GM18507 (cell line): ENCODE data around the gene ULK1.
A peak's percentile ranks its signal among the peaks of the same experiment; 100 is the strongest.

Experiments used
- DNase-seq: peaks from one replicate; pipeline ENCODE4 v3.0.0; 2011; ENCODE audit warnings: low read depth; ENCODE audit not compliant: insufficient read length; ENCODE audit errors: extremely low spot score
- FAIRE-seq: peaks from 2 replicates; lab custom pipeline; 2011; peaks lifted over from hg19 to GRCh38; lab: Jason Lieb, UNC

Gene ULK1

GRCh38 chr12:131917139-131917710 is 22.8 kb downstream of the ULK1 start:
- FAIRE-seq (no peak), DNase-seq (no peak)

GRCh38 chr12:131917711-131918306 is 23.4 kb downstream of the ULK1 start:
- no peak for DNase-seq
- FAIRE-seq, result no peak

GRCh38 chr12:131918311-131919050 is 24.1 kb downstream of the ULK1 start:
- FAIRE-seq (no peak), DNase-seq (no peak)

GRCh38 chr12:131919051-131919347 is 24.6 kb downstream of the ULK1 start:
- DNase-seq, result no peak
- FAIRE-seq, result no peak

GRCh38 chr12:131919366-131920156 is 25.1 kb downstream of the ULK1 start:
- DNase-seq (no peak), FAIRE-seq (no peak)

DNA sequence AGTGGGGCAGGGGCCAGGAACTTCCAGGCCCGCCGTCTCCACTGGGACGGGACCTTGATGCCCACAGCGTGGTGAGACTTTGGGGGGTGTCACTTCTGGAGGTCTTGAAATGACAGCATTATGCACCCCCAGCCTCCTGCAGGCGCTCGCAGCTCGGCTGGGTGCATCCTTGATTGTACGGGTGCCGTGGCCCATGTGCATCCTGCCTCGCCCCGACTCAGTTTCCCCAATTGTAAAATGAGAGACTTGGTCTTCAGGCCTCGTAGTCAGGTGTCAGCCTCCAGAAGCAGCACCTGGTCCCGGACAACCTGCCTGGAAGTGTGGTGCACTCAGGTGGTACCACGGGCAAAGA is 25.7 kb downstream of the ULK1 start:
- no peak for DNase-seq
- no peak for FAIRE-seq

GRCh38 chr12:131920902-131921840 is 26.7 kb downstream of the ULK1 start:
- no peak for FAIRE-seq
- DNase-seq, result no peak

GRCh38 chr12:131921866-131922769 is 27.7 kb downstream of the ULK1 start:
- FAIRE-seq (no peak), DNase-seq (no peak)

- FAIRE-seq (no peak), DNase-seq (no peak)
Observed at GRCh38 chr12:131922772-131923171, 28.4 kb downstream of the ULK1 start.

GRCh38 chr12:131923260-131923659 is 28.8 kb downstream of the ULK1 start:
- DNase-seq (peak; percentile 28), FAIRE-seq (peak; percentile 87)

GRCh38 chr12:131927110-131928079 is 33.0 kb downstream of the ULK1 start:
- FAIRE-seq (no peak), DNase-seq (no peak)

DNA sequence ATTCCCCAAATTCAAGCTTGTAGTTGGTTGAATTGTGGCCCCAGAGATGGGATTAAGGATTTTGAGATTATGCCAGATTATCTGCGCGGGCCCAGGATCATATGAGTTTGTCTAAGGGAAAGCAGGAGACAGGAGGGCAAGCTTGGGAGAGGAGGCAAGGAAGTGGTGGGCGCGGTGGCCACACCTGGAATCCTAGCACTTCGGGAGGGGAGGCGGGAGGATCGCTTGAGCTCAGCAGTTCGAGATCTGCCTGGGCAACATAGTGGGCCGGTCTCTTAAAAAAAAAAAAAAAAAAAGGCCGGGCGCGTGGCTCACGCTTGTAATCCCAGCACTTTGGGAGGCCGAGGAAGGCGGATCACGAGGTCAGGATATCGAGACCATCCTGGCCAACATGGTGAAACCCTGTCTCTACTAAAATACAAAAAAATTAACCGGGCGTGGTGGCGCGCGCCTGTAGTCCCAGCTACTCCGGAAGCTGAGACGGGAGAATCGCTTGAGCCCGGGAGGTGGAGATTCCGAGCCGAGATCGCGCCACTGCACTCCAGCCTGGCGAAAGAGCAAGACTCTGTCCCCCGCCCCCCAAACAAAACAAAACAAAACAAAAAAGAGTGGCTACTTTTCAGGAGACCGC is 33.8 kb downstream of the ULK1 start:
- no peak for DNase-seq
- FAIRE-seq, result no peak

DNA sequence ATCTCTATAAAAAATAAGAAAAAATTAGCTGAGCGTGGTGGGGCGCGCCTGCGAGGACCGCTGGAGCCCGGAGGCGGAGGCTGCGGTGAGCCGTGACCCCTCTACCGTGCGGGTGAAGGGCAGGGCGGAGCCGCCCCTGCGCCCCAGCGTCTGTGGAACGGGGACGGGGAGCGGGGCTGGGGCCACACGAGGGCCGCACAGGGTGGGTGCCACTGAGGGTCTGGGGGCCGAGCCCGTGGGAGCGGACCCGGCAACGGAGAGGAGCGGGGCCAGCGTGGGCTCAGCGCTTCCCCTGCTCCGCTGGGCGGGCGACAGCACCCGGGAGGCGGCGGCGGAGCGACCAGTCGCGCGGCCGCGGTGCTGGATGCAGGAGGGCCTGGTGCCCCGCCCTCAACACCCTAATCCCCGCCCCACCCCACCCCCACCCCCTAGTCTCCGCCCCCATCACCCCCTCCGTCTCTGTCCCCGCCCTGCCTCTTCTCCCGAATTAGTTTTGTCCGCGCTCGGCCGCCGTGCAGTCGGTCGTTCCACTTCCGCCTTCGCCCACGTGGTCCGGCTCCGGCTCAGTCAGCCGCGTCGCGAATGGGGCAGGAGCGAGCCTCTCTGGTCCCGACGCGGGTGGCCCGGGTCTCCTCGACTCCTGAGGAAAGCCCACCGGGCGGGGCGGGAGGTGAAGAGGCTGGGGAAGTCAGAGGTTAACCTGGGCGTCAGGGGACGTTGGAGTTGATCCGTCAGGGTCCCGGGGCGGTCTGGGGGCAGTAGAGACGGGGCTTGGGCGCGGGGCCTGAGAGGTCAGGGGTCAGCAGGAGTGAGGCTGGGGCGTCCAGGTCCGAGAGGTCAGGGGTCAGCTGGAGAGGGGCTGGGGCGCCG is 34.5 kb downstream of the ULK1 start, which contains the start of gene PUS1:
Gene PUS1, plus strand, starts transcription at position 566 of the 870 bp plus-strand sequence. CDS start 447 bp downstream, outside the sequence.
- FAIRE-seq, result peak; percentile 89

GRCh38 chr12:131929581-131930456 is 35.4 kb downstream of the ULK1 start:
- FAIRE-seq, result no peak

More for the DNA sequence above, 34.5 kb downstream of the ULK1 start, which contains the start of gene PUS1:
- DNase-seq, result peak; percentile 97

GRCh38 chr12:131930510-131930909 is 36.1 kb downstream of the ULK1 start:
- FAIRE-seq (no peak), DNase-seq (no peak)

More at GRCh38 chr12:131929581-131930456, 35.4 kb downstream of the ULK1 start:
- no peak for DNase-seq
